ENCODE data around the gene TMEM60. TPM values are rescaled to one million over a fixed set of nuclear protein-coding genes. Genes with fewer than 3 reads are reported as not detected.

TMEM60 gene
- polyA plus RNA-seq, 4 donors, result 12.3 to 31.9 (median 17.2) TPM

- Histone ChIP-seq H3K9me3 (ENCODE audit: control insufficient read depth in 2 of 2, insufficient read depth in 1 of 2, low read depth in 1 of 2, low read length in 1 of 2) (no peaks in the 10 kb centered on the region), H3K36me3 (ENCODE audit: control insufficient read depth in 3 of 3, insufficient read depth in 2 of 3, low read depth in 1 of 3, low read length in 3 of 3) (peaks cover 0 to 9% (median 0%) of the 10 kb centered on the region in 3 donors), H3K4me1 (ENCODE audit: control insufficient read depth in 3 of 3, insufficient read depth in 2 of 3, low read depth in 1 of 3, low read length in 2 of 3) (no peaks in the 10 kb centered on the region), H3K27ac (ENCODE audit: low read depth in 1 of 3, low read length in 2 of 3) (no peak overlapping the region), H3K4me3 (ENCODE audit: low read depth in 1 of 3, low read length in 3 of 3) (no peak overlapping the region), H3K27me3 (ENCODE audit: control insufficient read depth in 3 of 3, insufficient read depth in 3 of 3, low read length in 3 of 3) (no peaks in the 10 kb centered on the region)
- FAIRE-seq (no peak), DNase-seq (peak; percentile 67 to 75)
- WGBS, 3 donors, result 0 to 4% (median 2%) methylated on average over 3 of the region's 3 CpGs
These were observed 38.8 kb downstream of the TMEM60 start for GRCh38 chr7:77759294-77759889.

GRCh38 chr7:77757589-77757988 is 40.6 kb downstream of the TMEM60 start:
- Histone ChIP-seq H3K9me3 (ENCODE audit: control insufficient read depth in 2 of 2, insufficient read depth in 1 of 2, low read depth in 1 of 2, low read length in 1 of 2) (no peaks in the 10 kb centered on the region), H3K27ac (ENCODE audit: low read depth in 1 of 3, low read length in 2 of 3) (no peak overlapping the region), H3K4me3 (ENCODE audit: low read depth in 1 of 3, low read length in 3 of 3) (no peak overlapping the region), H3K4me1 (ENCODE audit: control insufficient read depth in 3 of 3, insufficient read depth in 2 of 3, low read depth in 1 of 3, low read length in 2 of 3) (no peaks in the 10 kb centered on the region), H3K27me3 (ENCODE audit: control insufficient read depth in 3 of 3, insufficient read depth in 3 of 3, low read length in 3 of 3) (no peaks in the 10 kb centered on the region), H3K36me3 (ENCODE audit: control insufficient read depth in 3 of 3, insufficient read depth in 2 of 3, low read depth in 1 of 3, low read length in 3 of 3) (peaks cover 0 to 9% (median 0%) of the 10 kb centered on the region in 3 donors)
- DNase-seq (no peak), FAIRE-seq (no peak)
- WGBS, 3 donors, result 19 to 38% (median 32%) methylated on average over 1 of the region's 1 CpG

GRCh38 chr7:77753173-77753572 is 45.1 kb downstream of the TMEM60 start:
- Histone ChIP-seq H3K9me3 (ENCODE audit: control insufficient read depth in 2 of 2, insufficient read depth in 1 of 2, low read depth in 1 of 2, low read length in 1 of 2) (no peaks in the 10 kb centered on the region), H3K27ac (ENCODE audit: low read depth in 1 of 3, low read length in 2 of 3) (no peak overlapping the region), H3K36me3 (ENCODE audit: control insufficient read depth in 3 of 3, insufficient read depth in 2 of 3, low read depth in 1 of 3, low read length in 3 of 3) (peaks cover 0 to 19% (median 5%) of the 10 kb centered on the region in 3 donors), H3K4me1 (ENCODE audit: control insufficient read depth in 3 of 3, insufficient read depth in 2 of 3, low read depth in 1 of 3, low read length in 2 of 3) (no peaks in the 10 kb centered on the region), H3K27me3 (ENCODE audit: control insufficient read depth in 3 of 3, insufficient read depth in 3 of 3, low read length in 3 of 3) (no peaks in the 10 kb centered on the region), H3K4me3 (ENCODE audit: low read depth in 1 of 3, low read length in 3 of 3) (no peak overlapping the region)
- no peak for FAIRE-seq
- no peak for DNase-seq
- WGBS, 3 donors, result 55 to 58% (median 58%) methylated on average over 1 of the region's 1 CpG

- no peaks in the 10 kb centered on the region for H3K9me3 ChIP-seq (ENCODE audit: control insufficient read depth in 2 of 2, insufficient read depth in 1 of 2, low read depth in 1 of 2, low read length in 1 of 2)
- no peaks in the 10 kb centered on the region for H3K27me3 ChIP-seq (ENCODE audit: control insufficient read depth in 3 of 3, insufficient read depth in 3 of 3, low read length in 3 of 3)
- H3K4me1 ChIP-seq (ENCODE audit: control insufficient read depth in 3 of 3, insufficient read depth in 2 of 3, low read depth in 1 of 3, low read length in 2 of 3), result no peaks in the 10 kb centered on the region
- DNase-seq, result no peak
- peaks cover 0 to 23% (median 5%) of the 10 kb centered on the region in 3 donors for H3K36me3 ChIP-seq (ENCODE audit: control insufficient read depth in 3 of 3, insufficient read depth in 2 of 3, low read depth in 1 of 3, low read length in 3 of 3)
- WGBS, 3 donors, result 54 to 72% (median 65%) methylated on average over 2 of the region's 2 CpGs
- no peak overlapping the region for H3K27ac ChIP-seq (ENCODE audit: low read depth in 1 of 3, low read length in 2 of 3)
- no peak overlapping the region for H3K4me3 ChIP-seq (ENCODE audit: low read depth in 1 of 3, low read length in 3 of 3)
- no peak for FAIRE-seq
These were observed 46.2 kb downstream of the TMEM60 start for GRCh38 chr7:77752016-77752415.

GRCh38 chr7:77747718-77748117 is 50.5 kb downstream of the TMEM60 start:
- FAIRE-seq, result no peak
- no peaks in the 10 kb centered on the region for H3K9me3 ChIP-seq (ENCODE audit: control insufficient read depth in 2 of 2, insufficient read depth in 1 of 2, low read depth in 1 of 2, low read length in 1 of 2)
- H3K27me3 ChIP-seq (ENCODE audit: control insufficient read depth in 3 of 3, insufficient read depth in 3 of 3, low read length in 3 of 3), result no peaks in the 10 kb centered on the region
- H3K36me3 ChIP-seq (ENCODE audit: control insufficient read depth in 3 of 3, insufficient read depth in 2 of 3, low read depth in 1 of 3, low read length in 3 of 3), result peaks cover 0 to 31% (median 5%) of the 10 kb centered on the region in 3 donors
- H3K4me1 ChIP-seq (ENCODE audit: control insufficient read depth in 3 of 3, insufficient read depth in 2 of 3, low read depth in 1 of 3, low read length in 2 of 3), result peaks cover 0 to 5% (median 3%) of the 10 kb centered on the region in 3 donors
- WGBS, 3 donors, result 75 to 100% (median 94%) methylated on average over 1 of the region's 1 CpG
- DNase-seq, result no peak
- no peak overlapping the region for H3K27ac ChIP-seq (ENCODE audit: low read depth in 1 of 3, low read length in 2 of 3)
- no peak overlapping the region for H3K4me3 ChIP-seq (ENCODE audit: low read depth in 1 of 3, low read length in 3 of 3)

- WGBS, 3 donors, result 55 to 83% (median 66%) methylated on average over 2 of the region's 2 CpGs
- no peaks in the 10 kb centered on the region for H3K27me3 ChIP-seq (ENCODE audit: control insufficient read depth in 3 of 3, insufficient read depth in 3 of 3, low read length in 3 of 3)
- peaks cover 0 to 5% (median 3%) of the 10 kb centered on the region in 3 donors for H3K4me1 ChIP-seq (ENCODE audit: control insufficient read depth in 3 of 3, insufficient read depth in 2 of 3, low read depth in 1 of 3, low read length in 2 of 3)
- peaks cover 0 to 35% (median 5%) of the 10 kb centered on the region in 3 donors for H3K36me3 ChIP-seq (ENCODE audit: control insufficient read depth in 3 of 3, insufficient read depth in 2 of 3, low read depth in 1 of 3, low read length in 3 of 3)
- no peak overlapping the region for H3K4me3 ChIP-seq (ENCODE audit: low read depth in 1 of 3, low read length in 3 of 3)
- no peak overlapping the region for H3K27ac ChIP-seq (ENCODE audit: low read depth in 1 of 3, low read length in 2 of 3)
- no peaks in the 10 kb centered on the region for H3K9me3 ChIP-seq (ENCODE audit: control insufficient read depth in 2 of 2, insufficient read depth in 1 of 2, low read depth in 1 of 2, low read length in 1 of 2)
- DNase-seq (no peak), FAIRE-seq (no peak)
These were observed 51.1 kb downstream of the TMEM60 start for GRCh38 chr7:77747178-77747577.

- Histone ChIP-seq H3K36me3 (ENCODE audit: control insufficient read depth in 3 of 3, insufficient read depth in 2 of 3, low read depth in 1 of 3, low read length in 3 of 3) (peaks cover 0 to 35% (median 4%) of the 10 kb centered on the region in 3 donors), H3K4me1 (ENCODE audit: control insufficient read depth in 3 of 3, insufficient read depth in 2 of 3, low read depth in 1 of 3, low read length in 2 of 3) (peaks cover 0 to 5% (median 3%) of the 10 kb centered on the region in 3 donors), H3K9me3 (ENCODE audit: control insufficient read depth in 2 of 2, insufficient read depth in 1 of 2, low read depth in 1 of 2, low read length in 1 of 2) (no peaks in the 10 kb centered on the region), H3K4me3 (ENCODE audit: low read depth in 1 of 3, low read length in 3 of 3) (no peak overlapping the region), H3K27me3 (ENCODE audit: control insufficient read depth in 3 of 3, insufficient read depth in 3 of 3, low read length in 3 of 3) (no peaks in the 10 kb centered on the region), H3K27ac (ENCODE audit: low read depth in 1 of 3, low read length in 2 of 3) (no peak overlapping the region)
- WGBS, 3 donors, result 98 to 100% (median 100%) methylated on average over 2 of the region's 2 CpGs
- FAIRE-seq (no peak), DNase-seq (no peak)
These were observed 51.4 kb downstream of the TMEM60 start for GRCh38 chr7:77746824-77747165.

- WGBS, 3 donors, result 67 to 89% (median 80%) methylated on average over 6 of the region's 6 CpGs
- Histone ChIP-seq H3K27ac (ENCODE audit: low read depth in 1 of 3, low read length in 2 of 3) (no peak overlapping the region), H3K4me3 (ENCODE audit: low read depth in 1 of 3, low read length in 3 of 3) (no peak overlapping the region), H3K27me3 (ENCODE audit: control insufficient read depth in 3 of 3, insufficient read depth in 3 of 3, low read length in 3 of 3) (no peaks in the 10 kb centered on the region), H3K4me1 (ENCODE audit: control insufficient read depth in 3 of 3, insufficient read depth in 2 of 3, low read depth in 1 of 3, low read length in 2 of 3) (peaks cover 0 to 5% (median 3%) of the 10 kb centered on the region in 3 donors), H3K36me3 (ENCODE audit: control insufficient read depth in 3 of 3, insufficient read depth in 2 of 3, low read depth in 1 of 3, low read length in 3 of 3) (peaks cover 0 to 34% (median 4%) of the 10 kb centered on the region in 3 donors), H3K9me3 (ENCODE audit: control insufficient read depth in 2 of 2, insufficient read depth in 1 of 2, low read depth in 1 of 2, low read length in 1 of 2) (no peaks in the 10 kb centered on the region)
- DNase-seq, result peak in 1 of 2 donors; percentile 62
- FAIRE-seq, result no peak
These were observed 51.9 kb downstream of the TMEM60 start for GRCh38 chr7:77746164-77746823.
